ENCODE data around the gene RNF146. TPM values are rescaled to one million over a fixed set of nuclear protein-coding genes. Genes with fewer than 3 reads are reported as not detected.

RNF146 gene
- total RNA-seq, 1 experiment from 2014 or later = 21.0 TPM

Small RNA genes within 50 kb of the gene (small RNA-seq; reads per million reads assigned to genes)
- gene RNA5SP217 = not detected

Other genes with a start within 250 kb of the RNF146 start
- 0.10 and 0.11 TPM in 2 replicates for gene RSPO3, start 148.2 kb upstream of the RNF146 start, total RNA-seq (2014; rRNA removed; shearing (Covaris generic))
- 43.6 and 53.1 TPM in 2 replicates for gene ECHDC1, start 76.7 kb downstream of the RNF146 start, total RNA-seq (2014; rRNA removed; shearing (Covaris generic))
- 0.06 and 0.23 TPM in 2 replicates for gene KIAA0408, start 192.5 kb downstream of the RNF146 start, total RNA-seq (2014; rRNA removed; shearing (Covaris generic))